ENCODE data around the gene GOSR2.
A peak's percentile ranks its signal among the peaks of the same experiment; 100 is the strongest.
"Not testable (repeated sequence)": the region's sequence is repeated elsewhere in the genome, so short reads cannot be mapped to it uniquely, and the experiment has no call there.

GOSR2 gene

DNA sequence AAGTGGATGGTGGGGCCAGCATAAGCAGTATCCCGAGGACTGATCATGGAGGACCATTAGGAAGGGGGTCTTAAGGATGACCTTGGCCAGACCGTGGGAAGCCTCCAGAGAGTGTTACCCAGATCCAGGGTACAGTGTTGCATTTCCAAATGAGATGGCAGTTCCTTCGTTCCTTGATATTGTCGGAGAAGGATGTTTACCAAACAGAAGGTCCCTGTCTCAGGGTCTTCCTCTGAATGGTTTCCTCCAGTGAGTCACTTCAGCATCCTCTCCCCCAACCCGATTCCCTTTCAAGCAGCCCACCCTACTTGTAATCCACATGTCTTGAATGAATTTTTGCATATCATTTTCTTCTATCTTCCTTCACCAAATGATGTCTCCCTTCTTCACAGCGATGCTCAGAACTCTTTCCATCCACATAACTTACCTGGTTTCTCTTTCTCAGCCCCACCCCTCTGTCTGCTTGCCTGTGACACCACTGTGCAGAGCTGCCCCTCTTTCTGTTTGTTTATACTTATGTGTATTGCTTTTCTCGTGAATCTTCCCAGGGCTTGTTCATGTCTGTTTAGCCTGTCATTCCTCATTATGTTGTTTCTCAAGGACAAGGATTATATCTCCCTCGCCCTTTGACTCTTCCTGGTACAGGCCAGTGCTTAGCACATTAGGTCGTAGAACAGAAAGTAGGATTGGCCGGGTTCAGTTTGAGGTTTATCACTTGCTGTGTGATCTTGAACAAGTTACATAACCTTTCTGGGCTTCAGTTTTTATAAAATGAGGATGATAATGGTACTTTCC lies 5.7 kb downstream of the GOSR2 start:
- no peak for DNase-seq (ENCODE audit: insufficient read length, low spot score)
- FAIRE-seq = no peak

DNA sequence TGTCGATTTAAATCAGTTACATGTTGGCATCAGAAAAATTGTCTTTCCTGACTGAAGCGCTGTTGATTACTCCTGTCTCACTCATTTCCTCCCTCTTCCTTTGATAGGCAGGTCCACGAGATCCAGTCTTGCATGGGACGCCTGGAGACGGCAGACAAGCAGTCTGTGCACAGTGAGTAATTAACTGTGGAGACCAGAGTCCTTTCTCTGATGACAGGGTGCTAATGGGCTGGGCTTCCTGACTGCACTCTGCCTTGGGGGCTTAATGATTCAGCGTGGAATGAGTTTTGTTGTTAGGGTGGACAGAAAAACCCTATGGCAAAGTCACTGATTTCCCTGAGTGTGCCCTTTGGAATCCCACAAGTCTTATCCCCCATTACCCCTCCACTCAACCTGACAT lies 6.5 kb downstream of the GOSR2 start:
- DNase-seq (ENCODE audit: insufficient read length, low spot score) (no peak), FAIRE-seq (no peak)

GRCh38 chr17:46930051-46930450 lies 7.1 kb downstream of the GOSR2 start:
- FAIRE-seq = no peak
- DNase-seq (ENCODE audit: insufficient read length, low spot score) = no peak

- DNase-seq (ENCODE audit: insufficient read length, low spot score) (no peak), FAIRE-seq (no peak)
Observed at GRCh38 chr17:46931596-46931995, 8.6 kb downstream of the GOSR2 start.

GRCh38 chr17:46935658-46936266 lies 12.8 kb downstream of the GOSR2 start:
- no peak for FAIRE-seq
- no peak for DNase-seq (ENCODE audit: insufficient read length, low spot score)

DNA sequence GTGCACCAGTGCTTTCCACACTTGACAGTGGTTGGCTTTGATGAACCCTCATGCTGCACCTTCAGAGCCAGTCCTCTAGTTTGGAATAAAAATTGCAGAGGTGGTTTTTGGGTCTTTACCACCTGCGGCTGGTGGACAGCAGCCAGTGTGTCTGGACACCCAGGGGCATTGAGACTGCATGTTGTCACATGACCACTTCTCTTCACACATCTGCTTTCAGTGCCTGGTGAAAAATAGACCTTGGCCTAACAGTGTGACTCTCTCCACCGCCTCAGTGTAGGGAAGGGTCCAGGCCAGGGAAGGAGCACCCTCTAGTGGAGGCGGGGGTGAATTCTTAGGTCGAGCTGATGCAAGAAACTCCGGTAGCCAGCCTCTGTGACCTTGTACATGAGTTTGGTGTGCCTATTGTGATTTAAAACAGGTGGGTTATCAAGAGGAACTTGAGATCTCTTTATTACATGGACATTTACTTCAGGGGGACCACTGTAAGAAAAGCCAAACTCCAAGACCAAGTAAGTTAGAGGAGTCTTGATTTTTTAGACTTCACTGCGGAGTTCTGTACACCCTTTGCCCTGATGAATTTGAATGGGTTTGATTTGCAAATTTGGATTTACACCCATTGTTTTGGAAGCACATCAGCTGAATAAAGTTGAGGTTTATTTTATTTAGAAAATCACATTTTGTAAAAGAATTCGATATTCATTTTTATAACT lies 17.9 kb downstream of the GOSR2 start:
- peak; percentile 77 for DNase-seq (ENCODE audit: insufficient read length, low spot score)
- FAIRE-seq = peak; percentile 65

DNA sequence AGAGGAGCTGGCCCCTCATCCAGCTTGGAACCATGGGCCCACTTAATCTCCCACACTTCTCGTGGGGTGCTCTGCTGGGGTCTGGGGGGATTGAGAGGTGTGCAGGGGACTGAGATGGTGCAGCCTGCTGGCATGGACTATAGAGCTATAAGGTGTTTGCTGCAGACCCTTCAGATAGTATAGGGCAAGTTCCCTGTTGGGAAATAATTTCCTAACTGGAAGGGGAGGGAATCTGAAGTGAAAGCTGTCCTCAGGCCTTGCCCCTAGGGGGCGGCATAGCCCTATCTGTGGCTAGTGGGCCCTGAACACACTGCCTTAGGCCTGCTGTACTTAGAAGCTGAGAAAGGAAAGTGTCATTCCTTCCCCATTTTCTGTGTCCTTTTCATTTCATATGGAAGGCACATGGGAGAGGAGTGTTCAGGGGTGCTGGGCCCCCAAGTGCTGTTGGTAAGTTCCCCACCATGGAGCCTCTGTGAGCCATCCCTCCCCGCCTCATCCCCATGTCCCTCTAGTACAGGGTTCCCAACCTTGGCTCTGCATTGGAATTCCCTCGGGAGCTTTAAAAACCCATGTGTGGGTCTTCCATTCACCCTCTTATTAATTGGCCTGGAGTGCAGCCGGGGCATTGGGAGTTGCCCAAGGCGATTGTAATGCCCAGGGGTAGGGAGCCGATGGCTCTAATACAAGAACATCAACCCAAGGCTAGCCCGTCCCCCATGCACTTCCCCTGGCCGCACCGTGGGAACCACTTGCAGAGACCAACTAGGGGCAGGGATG lies 19.7 kb downstream of the GOSR2 start:
- peak; percentile 51 for DNase-seq (ENCODE audit: insufficient read length, low spot score)
- no peak for FAIRE-seq

- DNase-seq (ENCODE audit: insufficient read length, low spot score) = no peak
- no peak for FAIRE-seq
Observed at GRCh38 chr17:46943218-46943500, 20.2 kb downstream of the GOSR2 start.

DNA sequence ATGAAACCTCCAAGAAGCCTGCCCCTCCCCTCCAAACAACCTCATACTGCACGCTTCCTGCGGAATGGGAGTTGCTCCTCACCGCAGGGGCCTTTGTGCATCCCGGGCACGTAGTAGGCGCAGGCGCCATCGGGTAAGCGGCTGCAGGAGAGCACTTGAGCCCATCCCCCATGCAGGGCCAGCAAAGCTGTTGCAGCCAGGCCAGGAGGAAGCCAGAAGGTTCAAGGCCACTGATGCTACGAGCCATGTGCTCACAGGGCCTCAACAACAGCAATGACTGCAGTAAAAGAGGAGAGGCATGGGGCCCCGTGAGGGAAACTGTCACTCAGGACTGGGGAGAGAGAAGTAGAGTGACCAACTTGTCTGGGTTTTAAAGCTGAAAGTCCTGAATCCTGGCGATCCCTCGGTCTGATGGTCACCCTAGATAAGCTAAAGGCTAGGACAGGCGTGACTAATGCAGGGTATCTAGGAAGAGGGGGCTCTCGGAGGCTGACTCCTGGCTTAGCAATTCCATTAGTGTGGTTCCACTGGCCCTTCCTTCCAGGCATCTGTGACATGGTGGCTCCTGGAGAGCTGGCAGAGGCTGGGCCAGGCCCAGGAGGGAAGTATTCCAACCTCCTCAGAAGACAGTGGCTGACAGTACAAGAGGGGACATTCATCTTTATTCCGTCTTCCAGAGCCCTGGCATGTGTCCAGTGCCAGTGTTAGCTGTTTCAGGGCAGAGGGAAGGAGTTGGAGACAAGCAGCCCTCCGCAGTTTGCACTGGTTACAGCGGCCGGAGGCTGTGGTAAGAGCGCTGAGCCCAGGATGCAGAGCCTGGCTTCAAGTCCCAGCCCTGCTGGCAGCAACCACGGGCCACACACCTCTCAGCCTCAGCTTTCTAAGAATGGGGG lies 20.8 kb downstream of the GOSR2 start:
- DNase-seq (ENCODE audit: insufficient read length, low spot score) (no peak), FAIRE-seq (no peak)

- FAIRE-seq (no peak), DNase-seq (ENCODE audit: insufficient read length, low spot score) (no peak)
Observed at GRCh38 chr17:46944931-46945330, 22.0 kb downstream of the GOSR2 start.

GRCh38 chr17:46947216-46947615 lies 24.3 kb downstream of the GOSR2 start:
- DNase-seq (ENCODE audit: insufficient read length, low spot score) (no peak), FAIRE-seq (no peak)

DNA sequence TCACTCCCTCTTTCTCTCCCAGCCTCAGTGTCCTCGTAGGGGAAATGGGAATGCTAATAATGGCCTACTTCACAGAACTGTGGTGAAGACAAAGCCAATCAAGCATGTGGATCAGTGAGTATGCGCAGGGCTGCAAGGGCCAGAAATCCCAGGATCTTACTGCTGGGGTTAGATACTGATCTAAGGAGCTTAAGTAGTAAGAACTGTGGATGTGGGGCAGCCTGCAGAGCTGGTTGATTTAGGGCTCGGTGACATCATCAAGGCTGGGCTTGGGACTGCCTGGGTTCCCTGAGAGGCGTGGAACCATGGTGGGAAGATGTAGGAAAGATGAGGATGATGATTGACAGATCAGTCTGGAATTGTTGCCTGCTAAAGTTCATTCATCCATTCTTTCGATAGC lies 25.6 kb downstream of the GOSR2 start:
- DNase-seq (ENCODE audit: insufficient read length, low spot score) = no peak
- FAIRE-seq = no peak

GRCh38 chr17:46949291-46950174 lies 26.6 kb downstream of the GOSR2 start:
- FAIRE-seq (no peak), DNase-seq (ENCODE audit: insufficient read length, low spot score) (no peak)

GRCh38 chr17:46950342-46950996 lies 27.5 kb downstream of the GOSR2 start:
- FAIRE-seq = no peak

DNA sequence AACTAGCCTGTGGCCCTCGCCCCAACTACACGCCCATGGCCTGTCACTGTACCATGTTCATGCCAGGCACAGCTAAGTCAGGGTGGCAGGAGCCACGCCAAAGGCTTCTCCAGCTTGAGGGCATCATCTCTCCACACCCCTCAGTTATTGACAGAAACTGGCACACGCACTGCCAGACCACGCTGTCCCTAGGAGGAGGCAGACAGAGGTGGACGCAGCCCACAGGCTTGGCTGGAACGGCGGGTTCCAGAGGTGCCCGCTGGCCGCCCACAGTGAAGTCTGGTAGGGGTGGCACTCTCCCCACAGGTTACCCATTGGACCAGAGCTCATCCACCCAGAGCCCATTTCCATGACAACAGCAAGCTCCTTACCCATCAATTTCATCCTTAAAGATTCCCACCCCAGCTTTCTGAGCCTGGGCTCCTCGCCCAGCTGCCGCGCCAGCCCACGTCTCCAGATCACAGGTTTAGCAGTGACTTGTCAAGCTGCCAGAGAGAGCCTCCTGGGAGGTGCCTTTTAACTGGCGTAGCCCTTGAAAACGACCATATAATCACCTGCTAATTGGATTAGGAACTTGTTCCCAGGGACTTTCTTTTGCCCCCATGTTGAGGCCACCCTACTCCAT lies 28.1 kb downstream of the GOSR2 start:
- DNase-seq (ENCODE audit: insufficient read length, low spot score) = no peak
- no peak for FAIRE-seq

More at GRCh38 chr17:46950342-46950996, 27.5 kb downstream of the GOSR2 start:
- DNase-seq (ENCODE audit: insufficient read length, low spot score) = no peak

- FAIRE-seq = no peak
- DNase-seq (ENCODE audit: insufficient read length, low spot score) = no peak
Observed at GRCh38 chr17:46951706-46952105, 28.7 kb downstream of the GOSR2 start.

GRCh38 chr17:46952115-46952514 lies 29.2 kb downstream of the GOSR2 start:
- DNase-seq (ENCODE audit: insufficient read length, low spot score) (no peak), FAIRE-seq (no peak)

DNA sequence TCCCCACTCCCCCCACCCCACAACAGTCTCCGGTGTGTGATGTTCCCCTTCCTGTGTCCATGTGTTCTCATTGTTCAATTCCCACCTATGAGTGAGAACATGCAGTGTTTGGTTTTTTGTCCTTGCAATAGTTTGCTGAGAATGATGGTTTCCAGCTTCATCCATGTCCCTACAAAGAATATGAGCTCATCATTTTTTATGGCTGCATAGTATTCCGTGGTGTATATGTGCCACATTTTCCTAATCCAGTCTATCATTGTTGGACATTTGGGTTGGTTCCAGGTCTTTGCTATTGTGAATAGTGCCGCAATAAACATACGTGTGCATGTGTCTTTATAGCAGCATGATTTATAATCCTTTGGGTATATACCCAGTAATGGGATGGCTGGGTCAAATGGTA lies 30.2 kb downstream of the GOSR2 start:
- not testable (repeated sequence) for FAIRE-seq; DNase-seq (ENCODE audit: insufficient read length, low spot score)
